Loucy (cell line): ENCODE data around the gene OSBPL9.

Experiments
- H2AFZ ChIP-seq: fragments of 200-600 bp; sonication (generic); 2 replicates; pipeline ENCODE4 v1.6.0; 2016; ENCODE audit warnings: antibody characterized with exemption, mild to moderate bottlenecking, low read length, moderate library complexity
- H3F3A ChIP-seq: fragments of 200-600 bp; 2 replicates; pipeline ENCODE4 v1.6.0; 2016; ENCODE audit warnings: antibody characterized with exemption, low read depth, mild to moderate bottlenecking
- H3K27me3 ChIP-seq: fragments of 200-600 bp; sonication (generic); 2 replicates; pipeline ENCODE4 v1.6.1; 2014; ENCODE audit warnings: low read length, mild to moderate bottlenecking; ENCODE audit not compliant: insufficient read depth, poor library complexity, severe bottlenecking
- H3K36me3 ChIP-seq: fragments of 200-600 bp; sonication (generic); 2 replicates; pipeline ENCODE4 v1.6.1; 2016; ENCODE audit warnings: low read length; ENCODE audit not compliant: insufficient read depth
- H3K4me1 ChIP-seq: fragments of 200-600 bp; sonication (generic); 2 replicates; pipeline ENCODE4 v1.5.1; 2014; ENCODE audit warnings: low read length, mild to moderate bottlenecking; ENCODE audit not compliant: insufficient read depth, poor library complexity, severe bottlenecking
- H3K4me2 ChIP-seq: fragments of 200-600 bp; sonication (generic); 2 replicates; pipeline ENCODE4 v1.6.0; 2014; ENCODE audit warnings: antibody characterized with exemption, low read length, low read depth, mild to moderate bottlenecking; ENCODE audit not compliant: poor library complexity, severe bottlenecking
- H3K4me3 ChIP-seq: fragments of 200-600 bp; sonication (generic); 2 replicates; pipeline ENCODE4 v1.5.1; 2014; ENCODE audit warnings: low read length, mild to moderate bottlenecking, mixed read lengths; ENCODE audit not compliant: poor library complexity, severe bottlenecking
- H3K79me2 ChIP-seq: fragments of 200-600 bp; sonication (generic); 2 replicates; pipeline ENCODE4 v1.6.1; 2014; ENCODE audit warnings: low read length; ENCODE audit not compliant: insufficient read depth
- H3K9ac ChIP-seq: fragments of 200-600 bp; sonication (generic); 2 replicates; pipeline ENCODE4 v1.6.0; 2014; ENCODE audit warnings: mild to moderate bottlenecking, low read depth, low read length, moderate library complexity; ENCODE audit not compliant: poor library complexity, severe bottlenecking
- H3K9me2 ChIP-seq: fragments of 200-600 bp; sonication (generic); replicated peaks from 2 replicates; pipeline ENCODE4 v1.6.1; 2016; ENCODE audit warnings: low read depth, low read length, mixed read lengths
- H3K9me3 ChIP-seq: fragments of 200-600 bp; sonication (generic); 2 replicates; pipeline ENCODE4 v1.6.1; 2014; ENCODE audit warnings: mild to moderate bottlenecking, antibody characterized with exemption, low read length, low read depth; ENCODE audit not compliant: insufficient read depth
- H4K20me1 ChIP-seq: fragments of 200-600 bp; sonication (generic); 2 replicates; pipeline ENCODE4 v1.6.0; 2014; ENCODE audit warnings: antibody characterized with exemption, low read length, mild to moderate bottlenecking; ENCODE audit not compliant: insufficient read depth, poor library complexity, severe bottlenecking
- EZH2phosphoT487 ChIP-seq: fragments of 200-600 bp; IDR thresholded peaks from 2 replicates; pipeline ENCODE4 v1.6.1; 2018; ENCODE audit warnings: antibody characterized with exemption, mild to moderate bottlenecking, moderate library complexity, borderline replicate concordance
- TF ChIP-seq, protein P1 (sequence below): fragments of 200-600 bp; sonication (generic); conservative IDR thresholded peaks from 2 replicates; pipeline ENCODE4 v1.5.1; 2014; ENCODE audit warnings: mild to moderate bottlenecking, antibody characterized with exemption, low read length

Gene OSBPL9

DNA sequence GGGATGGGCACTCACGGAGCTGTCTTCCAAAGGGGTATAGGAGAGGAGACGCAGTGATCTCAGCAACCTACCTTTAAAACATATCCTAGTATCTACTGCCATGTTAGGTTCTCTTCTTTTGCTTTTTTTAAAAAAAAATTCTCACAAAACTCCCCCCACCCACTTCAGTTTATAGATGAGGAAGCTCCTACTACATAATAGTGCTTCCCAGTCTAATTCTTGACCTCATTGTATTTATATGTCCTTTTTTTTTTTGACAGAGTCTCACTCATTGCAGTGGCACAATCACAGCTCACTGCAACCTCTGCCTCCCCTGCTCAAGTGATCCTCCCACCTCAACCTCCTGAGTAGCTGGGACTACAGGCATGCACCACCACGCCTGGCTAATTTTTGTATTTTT lies 99.9 kb downstream of the OSBPL9 start:
- no peaks in the 10 kb centered on the region for H3K9me3 ChIP-seq
- H3K9me2 ChIP-seq = no peaks in the 10 kb centered on the region
- H3F3A ChIP-seq = no peaks in the 10 kb centered on the region
- no peak overlapping the region for H3K9ac ChIP-seq
- H4K20me1 ChIP-seq = peaks cover 6% of the 10 kb centered on the region
- no peak for TF ChIP-seq EZH2phosphoT487
- TF ChIP-seq, protein P1, sequence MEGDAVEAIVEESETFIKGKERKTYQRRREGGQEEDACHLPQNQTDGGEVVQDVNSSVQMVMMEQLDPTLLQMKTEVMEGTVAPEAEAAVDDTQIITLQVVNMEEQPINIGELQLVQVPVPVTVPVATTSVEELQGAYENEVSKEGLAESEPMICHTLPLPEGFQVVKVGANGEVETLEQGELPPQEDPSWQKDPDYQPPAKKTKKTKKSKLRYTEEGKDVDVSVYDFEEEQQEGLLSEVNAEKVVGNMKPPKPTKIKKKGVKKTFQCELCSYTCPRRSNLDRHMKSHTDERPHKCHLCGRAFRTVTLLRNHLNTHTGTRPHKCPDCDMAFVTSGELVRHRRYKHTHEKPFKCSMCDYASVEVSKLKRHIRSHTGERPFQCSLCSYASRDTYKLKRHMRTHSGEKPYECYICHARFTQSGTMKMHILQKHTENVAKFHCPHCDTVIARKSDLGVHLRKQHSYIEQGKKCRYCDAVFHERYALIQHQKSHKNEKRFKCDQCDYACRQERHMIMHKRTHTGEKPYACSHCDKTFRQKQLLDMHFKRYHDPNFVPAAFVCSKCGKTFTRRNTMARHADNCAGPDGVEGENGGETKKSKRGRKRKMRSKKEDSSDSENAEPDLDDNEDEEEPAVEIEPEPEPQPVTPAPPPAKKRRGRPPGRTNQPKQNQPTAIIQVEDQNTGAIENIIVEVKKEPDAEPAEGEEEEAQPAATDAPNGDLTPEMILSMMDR = no peak
- no peak overlapping the region for H2AFZ ChIP-seq
- no peaks in the 10 kb centered on the region for H3K27me3 ChIP-seq
- peaks cover 14% of the 10 kb centered on the region for H3K36me3 ChIP-seq
- H3K4me3 ChIP-seq = no peak overlapping the region
- no peaks in the 10 kb centered on the region for H3K79me2 ChIP-seq
- no peak overlapping the region for H3K4me2 ChIP-seq
- peaks cover 9% of the 10 kb centered on the region for H3K4me1 ChIP-seq

DNA sequence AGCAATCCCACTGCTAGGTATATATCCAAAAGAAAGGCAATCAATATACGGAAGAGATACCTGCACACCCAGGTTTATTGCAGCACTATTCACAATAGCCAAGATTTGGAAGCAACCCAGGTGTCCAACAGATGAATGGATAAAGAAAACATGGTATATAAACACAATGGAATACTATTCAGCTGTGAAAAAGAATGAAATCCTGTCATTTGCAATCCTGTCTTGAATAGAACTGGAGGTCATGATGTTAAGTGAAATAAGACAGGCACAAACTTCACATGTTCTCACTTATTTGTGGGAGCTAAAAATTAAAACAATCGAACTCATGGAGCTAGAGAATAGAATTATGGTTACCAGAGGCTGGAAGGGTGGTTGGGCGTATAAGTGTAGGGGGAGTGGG lies 101.0 kb downstream of the OSBPL9 start:
- peaks cover 14% of the 10 kb centered on the region for H3K36me3 ChIP-seq
- no peak overlapping the region for H3K9ac ChIP-seq
- H3K27me3 ChIP-seq = no peaks in the 10 kb centered on the region
- no peaks in the 10 kb centered on the region for H3K9me2 ChIP-seq
- H3K4me2 ChIP-seq = no peak overlapping the region
- no peak overlapping the region for H2AFZ ChIP-seq
- H3K79me2 ChIP-seq = no peaks in the 10 kb centered on the region
- H4K20me1 ChIP-seq = peaks cover 6% of the 10 kb centered on the region
- H3K4me3 ChIP-seq = no peak overlapping the region
- no peak for TF ChIP-seq EZH2phosphoT487
- TF ChIP-seq, protein P1 = no peak
- H3F3A ChIP-seq = no peaks in the 10 kb centered on the region
- peaks cover 9% of the 10 kb centered on the region for H3K4me1 ChIP-seq
- no peaks in the 10 kb centered on the region for H3K9me3 ChIP-seq

DNA sequence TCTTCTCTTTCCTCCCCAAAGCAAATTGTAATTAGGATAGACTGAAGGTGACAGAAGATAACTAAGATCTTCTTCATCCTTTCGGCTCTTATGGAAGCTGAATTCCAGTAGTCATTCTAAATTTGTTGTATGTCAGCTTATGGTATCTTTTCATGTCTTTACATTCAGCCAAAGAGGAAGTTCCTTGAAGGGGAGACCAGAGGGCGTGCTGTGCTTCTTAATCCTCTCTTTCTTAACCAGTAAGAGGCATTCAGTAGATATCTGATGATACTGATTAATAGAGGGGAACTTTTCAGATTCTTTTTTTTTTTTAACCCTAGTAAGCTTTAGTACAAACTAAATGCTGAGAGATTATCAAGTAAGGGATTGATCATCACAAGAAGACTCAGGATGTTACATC lies 102.3 kb downstream of the OSBPL9 start:
- H3K4me2 ChIP-seq = no peak overlapping the region
- no peaks in the 10 kb centered on the region for H3K9me3 ChIP-seq
- H3K4me3 ChIP-seq = no peak overlapping the region
- no peak overlapping the region for H3K9ac ChIP-seq
- H3K4me1 ChIP-seq = peaks cover 9% of the 10 kb centered on the region
- TF ChIP-seq, protein P1 = no peak
- TF ChIP-seq EZH2phosphoT487 = no peak
- H3K36me3 ChIP-seq = peaks cover 14% of the 10 kb centered on the region
- H4K20me1 ChIP-seq = peaks cover 6% of the 10 kb centered on the region
- no peak overlapping the region for H2AFZ ChIP-seq
- H3F3A ChIP-seq = no peaks in the 10 kb centered on the region
- H3K79me2 ChIP-seq = no peaks in the 10 kb centered on the region
- no peaks in the 10 kb centered on the region for H3K27me3 ChIP-seq
- no peaks in the 10 kb centered on the region for H3K9me2 ChIP-seq
